ENCODE measurements around the gene CCSER1. TPM values are rescaled to one million over a fixed set of nuclear protein-coding genes. Genes with fewer than 3 reads are reported as not detected.

The CCSER1 gene
- total and polyA plus RNA-seq, 2 of the 8 experiments (the other 6 are each of a cell fraction or from before 2014, with no cell fraction given) = 0.26 to 0.84 TPM

GRCh38 chr4:90960840-90961239, 833.6 kb downstream of the CCSER1 start (continued):
- TF ChIP-seq CHD7 (IDR thresholded peaks at IDR 0.05; ENCODE audit: insufficient replicate concordance, low read length) (no peak), ATF3 (IDR thresholded peaks at IDR 0.05; ENCODE audit: insufficient read depth, low read depth, low read length) (no peak)
